ENCODE results near the gene NCOA7. TPM values are rescaled to one million over a fixed set of nuclear protein-coding genes. Genes with fewer than 3 reads are reported as not detected.

NCOA7 gene
- total and polyA plus RNA-seq, 9 donors, result 10.9 to 54.1 (median 30.7) TPM

DNA sequence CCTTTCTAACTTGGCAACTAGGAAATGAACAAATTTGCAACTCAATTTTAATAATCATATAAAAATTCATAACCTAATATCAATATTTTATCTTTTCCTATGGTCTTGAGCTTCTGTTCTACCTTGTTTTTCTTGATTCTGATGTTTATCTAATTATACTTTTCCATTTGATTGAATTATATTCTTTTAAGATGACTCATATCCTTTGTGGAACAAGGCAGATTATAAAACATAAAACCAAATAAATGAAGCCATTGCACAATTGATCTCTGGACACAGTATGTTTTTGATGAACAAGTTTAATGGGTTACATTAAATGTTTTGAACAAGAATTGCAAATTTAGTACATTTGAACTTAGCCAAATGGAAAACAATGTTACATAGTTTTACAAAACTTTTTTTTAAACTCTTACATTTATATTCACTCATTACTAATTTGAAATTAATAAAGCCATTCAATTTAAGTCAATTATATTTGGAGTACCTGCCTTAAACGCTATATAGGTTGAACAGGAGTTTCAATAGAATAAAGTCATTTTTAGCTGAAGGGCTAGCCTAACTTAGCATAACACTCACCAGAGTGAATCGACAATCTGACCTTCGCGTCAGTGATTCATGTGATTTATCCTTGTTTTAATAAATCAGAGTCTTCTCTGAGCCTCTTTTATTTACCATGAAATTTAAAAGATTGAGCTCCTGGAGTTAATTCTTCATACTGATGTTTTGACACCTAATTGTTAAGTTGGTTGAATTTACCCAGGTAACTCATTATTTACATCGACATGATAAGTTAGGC lies 3.8 kb downstream of the NCOA7 start:
- Histone ChIP-seq H3K4me1 (ENCODE audit: insufficient read depth) (peaks cover 3% of the 10 kb centered on the region), H3K4me3 (no peak overlapping the region), H3K27me3 (no peaks in the 10 kb centered on the region), H3K9me3 (no peaks in the 10 kb centered on the region), H3K36me3 (no peaks in the 10 kb centered on the region), H3K27ac (no peak overlapping the region)
- intact Hi-C loops (cut with DNase I), result loop anchor here in 1 of 4 donors (5.0 kb wide), 1 partner anchor 163 kb away; the partner anchor contains the start of gene HINT3
- DNase-seq, result no peak
- WGBS, 3 donors, result 90 to 94% (median 91%) methylated on average over 5 of the region's 5 CpGs
- no peak for TF ChIP-seq EP300 (IDR thresholded peaks at IDR 0.05)

DNA sequence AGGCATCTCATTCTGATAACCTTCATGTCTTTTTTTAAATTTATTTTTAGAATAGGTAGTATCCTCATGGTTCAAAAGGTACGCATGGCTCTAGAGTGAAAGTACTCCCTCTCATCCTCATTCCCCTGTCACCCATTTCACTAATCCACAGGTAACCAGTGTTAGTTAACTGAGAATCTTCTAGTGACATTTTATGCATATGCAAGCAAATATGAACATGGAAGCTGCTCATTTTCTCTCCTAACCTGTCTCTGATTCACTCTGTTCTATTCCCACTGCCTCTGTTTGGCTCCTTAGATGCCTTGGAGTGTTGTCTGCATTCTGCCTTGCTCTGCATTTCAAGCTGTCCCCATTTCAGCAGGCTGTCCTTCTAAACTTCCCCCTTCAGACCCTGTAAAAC lies 4.5 kb downstream of the NCOA7 start:
- 95 to 98% (median 97%) methylated on average over 1 of the region's 1 CpG for WGBS, 3 donors
- no peak for DNase-seq
- H3K9me3 ChIP-seq, result no peaks in the 10 kb centered on the region
- intact Hi-C loops (cut with DNase I), result no loop called here
- no peaks in the 10 kb centered on the region for H3K36me3 ChIP-seq
- H3K4me3 ChIP-seq, result no peak overlapping the region
- H3K4me1 ChIP-seq (ENCODE audit: insufficient read depth), result no peaks in the 10 kb centered on the region
- H3K27me3 ChIP-seq, result no peaks in the 10 kb centered on the region
- no peak overlapping the region for H3K27ac ChIP-seq
- TF ChIP-seq, protein P1, sequence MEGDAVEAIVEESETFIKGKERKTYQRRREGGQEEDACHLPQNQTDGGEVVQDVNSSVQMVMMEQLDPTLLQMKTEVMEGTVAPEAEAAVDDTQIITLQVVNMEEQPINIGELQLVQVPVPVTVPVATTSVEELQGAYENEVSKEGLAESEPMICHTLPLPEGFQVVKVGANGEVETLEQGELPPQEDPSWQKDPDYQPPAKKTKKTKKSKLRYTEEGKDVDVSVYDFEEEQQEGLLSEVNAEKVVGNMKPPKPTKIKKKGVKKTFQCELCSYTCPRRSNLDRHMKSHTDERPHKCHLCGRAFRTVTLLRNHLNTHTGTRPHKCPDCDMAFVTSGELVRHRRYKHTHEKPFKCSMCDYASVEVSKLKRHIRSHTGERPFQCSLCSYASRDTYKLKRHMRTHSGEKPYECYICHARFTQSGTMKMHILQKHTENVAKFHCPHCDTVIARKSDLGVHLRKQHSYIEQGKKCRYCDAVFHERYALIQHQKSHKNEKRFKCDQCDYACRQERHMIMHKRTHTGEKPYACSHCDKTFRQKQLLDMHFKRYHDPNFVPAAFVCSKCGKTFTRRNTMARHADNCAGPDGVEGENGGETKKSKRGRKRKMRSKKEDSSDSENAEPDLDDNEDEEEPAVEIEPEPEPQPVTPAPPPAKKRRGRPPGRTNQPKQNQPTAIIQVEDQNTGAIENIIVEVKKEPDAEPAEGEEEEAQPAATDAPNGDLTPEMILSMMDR (IDR thresholded peaks at IDR 0.05), result no peak
- TF ChIP-seq POLR2A (IDR thresholded peaks at IDR 0.05) (no peak), EP300 (IDR thresholded peaks at IDR 0.05) (no peak)

DNA sequence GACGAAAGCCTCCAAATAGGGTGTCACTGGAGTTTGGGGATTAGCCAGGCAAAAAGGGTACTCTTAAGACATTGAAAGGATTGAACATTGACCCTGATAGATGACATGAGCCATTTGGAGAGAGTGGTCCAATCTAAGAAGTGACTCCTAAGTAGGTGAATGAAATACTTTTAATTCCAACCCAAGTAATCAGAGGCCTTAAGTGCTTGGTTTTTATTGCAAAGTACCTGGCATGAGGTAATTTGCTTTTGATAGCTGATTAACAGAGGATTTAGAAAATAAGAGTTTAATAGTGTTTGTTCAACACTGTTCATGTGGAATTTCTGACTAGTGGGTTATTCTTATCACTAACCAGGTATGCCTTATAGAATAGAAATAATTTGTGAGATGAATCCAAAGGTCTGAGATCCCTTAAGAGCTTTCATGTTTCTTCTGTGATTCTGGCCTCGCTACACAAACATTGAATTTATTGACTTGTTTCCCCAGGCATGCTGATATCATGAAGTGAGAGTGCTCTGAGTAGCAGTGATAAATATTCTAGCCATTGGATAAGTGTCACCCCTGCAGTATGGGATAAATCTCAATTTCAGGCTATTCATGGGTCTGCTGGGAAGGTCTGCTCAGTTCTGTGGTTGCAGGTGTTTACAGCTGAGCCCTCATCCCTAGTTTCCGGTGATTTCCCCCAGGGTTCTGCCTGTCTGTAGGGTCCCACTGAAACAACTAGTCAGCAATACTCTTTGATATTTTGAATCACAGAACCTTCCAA lies 6.5 kb downstream of the NCOA7 start:
- no peak overlapping the region for H3K4me3 ChIP-seq
- no peak for DNase-seq
- H3K9me3 ChIP-seq, result no peaks in the 10 kb centered on the region
- intact Hi-C loops (cut with DNase I), result no loop called here
- no peaks in the 10 kb centered on the region for H3K4me1 ChIP-seq (ENCODE audit: insufficient read depth)
- no peak for TF ChIP-seq EP300 (IDR thresholded peaks at IDR 0.05)
- TF ChIP-seq POLR2A (IDR thresholded peaks at IDR 0.05), result no peak
- TF ChIP-seq, protein P1 (IDR thresholded peaks at IDR 0.05), result no peak
- no peak overlapping the region for H3K27ac ChIP-seq
- no peaks in the 10 kb centered on the region for H3K36me3 ChIP-seq
- 95 to 96% (median 96%) methylated on average over 3 of the region's 3 CpGs for WGBS, 3 donors
- H3K27me3 ChIP-seq, result no peaks in the 10 kb centered on the region

DNA sequence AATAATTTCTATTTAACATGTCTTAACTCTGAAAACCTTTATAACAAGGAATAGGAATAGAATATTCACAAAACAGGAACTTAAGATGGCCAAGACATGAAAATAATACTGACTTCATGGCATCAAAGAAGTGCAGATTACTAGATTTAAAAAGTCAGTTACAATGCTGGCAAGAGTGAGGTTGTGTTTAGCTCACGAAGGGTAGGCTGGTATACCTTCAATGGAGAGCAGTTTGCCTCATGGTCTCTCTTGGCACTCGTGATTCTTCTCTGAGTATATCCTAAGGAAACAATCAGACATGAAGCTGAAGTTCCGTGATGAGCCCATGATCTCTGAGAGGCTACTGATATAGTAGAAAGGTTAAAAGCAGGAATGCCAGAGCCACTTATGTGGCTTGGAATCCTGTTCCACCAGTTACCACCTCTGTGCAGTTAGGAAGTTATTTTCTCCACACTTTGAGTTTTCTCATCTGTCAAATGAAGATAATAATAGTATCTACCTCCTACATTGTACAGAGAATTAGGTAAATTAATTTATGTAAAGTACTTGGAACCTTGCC lies 7.2 kb downstream of the NCOA7 start:
- no peak for TF ChIP-seq EP300 (IDR thresholded peaks at IDR 0.05)
- TF ChIP-seq POLR2A (IDR thresholded peaks at IDR 0.05), result no peak
- TF ChIP-seq, protein P1 (IDR thresholded peaks at IDR 0.05), result no peak

More for the DNA sequence above, 7.2 kb downstream of the NCOA7 start:
- H3K4me1 ChIP-seq (ENCODE audit: insufficient read depth), result no peaks in the 10 kb centered on the region
- DNase-seq, result no peak
- H3K9me3 ChIP-seq, result no peaks in the 10 kb centered on the region
- no peak overlapping the region for H3K4me3 ChIP-seq
- H3K36me3 ChIP-seq, result no peaks in the 10 kb centered on the region
- no peaks in the 10 kb centered on the region for H3K27me3 ChIP-seq
- H3K27ac ChIP-seq, result no peak overlapping the region
- WGBS, 3 donors, result 81 to 85% (median 84%) methylated on average over 3 of the region's 3 CpGs
- intact Hi-C loops (cut with DNase I), result no loop called here
